GM21825 (cell line): Measurements from ENCODE around the gene NDUFB7.
"Not testable (repeated sequence)": the region's sequence is repeated elsewhere in the genome, so short reads cannot be mapped to it uniquely, and the experiment has no call there.

Experiments
- ATAC-seq: cut with Tn5 transposase; IDR thresholded peaks from one replicate; pipeline ENCODE4 v1.9.1; 2021; ENCODE audit warnings: mild to moderate bottlenecking, moderate library complexity; ENCODE audit not compliant: unreplicated experiment

The NDUFB7 gene

GRCh38 chr19:14571695-14572490, at the start of gene NDUFB7:
NDUFB7 (minus strand) TSS chr19:14572066; CDS start chr19:14572000, 66 bp downstream.
- ATAC-seq: peak; percentile 71

- ATAC-seq: no peak
Measured at GRCh38 chr19:14619404-14619803, 47.5 kb upstream of the NDUFB7 start.

- ATAC-seq: no peak
Measured at GRCh38 chr19:14616407-14616806, 44.5 kb upstream of the NDUFB7 start.

- ATAC-seq: no peak
Measured at GRCh38 chr19:14615623-14616022, 43.8 kb upstream of the NDUFB7 start.

- ATAC-seq: no peak
Measured at GRCh38 chr19:14614099-14614412, 42.2 kb upstream of the NDUFB7 start.

- not testable (repeated sequence) for ATAC-seq
Measured at GRCh38 chr19:14613399-14614098, 41.7 kb upstream of the NDUFB7 start.

- ATAC-seq: no peak
Measured at GRCh38 chr19:14612657-14613056, 40.8 kb upstream of the NDUFB7 start.

- not testable (repeated sequence) for ATAC-seq
Measured at GRCh38 chr19:14612242-14612641, 40.4 kb upstream of the NDUFB7 start.

GRCh38 chr19:14611051-14611450, 39.2 kb upstream of the NDUFB7 start:
- no peak for ATAC-seq

- ATAC-seq: no peak
Measured at GRCh38 chr19:14606627-14607026, 34.8 kb upstream of the NDUFB7 start.

- peak; percentile 65 for ATAC-seq
Measured at GRCh38 chr19:14603990-14604387, 32.1 kb upstream of the NDUFB7 start.

GRCh38 chr19:14599548-14600147, 27.8 kb upstream of the NDUFB7 start:
- no peak for ATAC-seq

GRCh38 chr19:14595558-14595957, 23.7 kb upstream of the NDUFB7 start:
- no peak for ATAC-seq

GRCh38 chr19:14589433-14589832, 17.6 kb upstream of the NDUFB7 start:
- not testable (repeated sequence) for ATAC-seq

- peak; percentile 58 for ATAC-seq
Measured at GRCh38 chr19:14585187-14585586, 13.3 kb upstream of the NDUFB7 start.

GRCh38 chr19:14584372-14584771, 12.5 kb upstream of the NDUFB7 start:
- ATAC-seq: not testable (repeated sequence)

GRCh38 chr19:14582894-14583340, 11.1 kb upstream of the NDUFB7 start, which contains the start of gene CLEC17A:
CLEC17A (plus strand) TSS chr19:14583084; CDS start chr19:14583161, 77 bp downstream.
- ATAC-seq: peak; percentile 23

- ATAC-seq: no peak
Measured at GRCh38 chr19:14580623-14581237, 8.9 kb upstream of the NDUFB7 start.

- ATAC-seq: peak; percentile 36
Measured at GRCh38 chr19:14577885-14578427, 6.1 kb upstream of the NDUFB7 start.

- ATAC-seq: no peak
Measured at GRCh38 chr19:14577264-14577663, 5.4 kb upstream of the NDUFB7 start.

GRCh38 chr19:14576363-14576762, 4.5 kb upstream of the NDUFB7 start:
- ATAC-seq: no peak
